HG03196 (cell line): ENCODE measurements around the gene SERPINB6.

Experiments used
- ATAC-seq: cut with Tn5 transposase; IDR thresholded peaks from one replicate; pipeline ENCODE4 v1.9.1; 2021; ENCODE audit not compliant: unreplicated experiment

Gene SERPINB6

DNA sequence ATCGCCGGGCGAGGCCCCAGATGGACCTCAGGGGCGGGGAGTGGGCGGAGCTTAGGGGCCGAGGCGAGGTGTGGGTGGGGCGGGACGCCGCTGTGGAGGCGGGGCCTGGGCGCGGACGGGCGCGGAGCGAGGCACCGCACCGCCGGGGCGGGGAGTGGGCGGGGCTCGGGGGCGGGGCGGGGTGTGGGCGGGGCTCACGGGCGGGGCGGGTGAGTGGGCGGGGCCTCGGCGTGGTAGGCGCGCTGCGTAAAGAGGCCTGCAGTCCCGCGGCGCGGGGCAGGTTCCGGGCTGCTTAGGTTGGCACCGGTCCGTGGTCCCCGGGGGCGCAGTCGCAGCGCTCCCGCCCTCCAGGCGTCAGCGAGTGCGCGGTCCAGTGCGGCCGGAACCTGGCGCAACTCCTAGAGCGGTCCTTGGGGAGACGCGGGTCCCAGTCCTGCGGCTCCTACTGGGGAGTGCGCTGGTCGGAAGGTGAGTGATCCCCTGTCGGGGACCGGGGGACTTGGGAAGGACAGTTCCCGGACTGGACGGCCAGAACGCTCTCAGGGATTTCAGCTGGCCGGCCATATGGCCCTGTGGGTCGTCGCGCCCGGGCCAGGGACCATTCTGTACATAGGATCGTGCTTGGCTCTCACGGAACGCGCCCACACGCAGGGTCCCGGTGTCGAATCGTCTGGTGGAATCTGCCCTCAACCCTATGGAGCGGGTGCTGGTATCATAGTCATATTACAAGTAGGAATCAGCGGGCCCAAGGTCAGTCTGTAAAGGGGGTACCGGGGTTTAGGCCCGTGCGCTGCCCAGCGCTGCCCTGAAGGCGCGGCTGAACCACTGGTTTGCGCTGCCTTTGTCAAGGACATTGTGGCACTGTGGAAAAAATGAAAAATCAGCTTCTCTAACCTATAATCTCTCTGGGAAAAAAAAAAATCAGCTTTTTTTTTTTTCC is 28.5 kb upstream of the SERPINB6 start, which contains the start of gene NQO2:
Gene NQO2 (plus strand): TSS at position 277 of the 940 bp plus-strand sequence. CDS start 6,659 bp downstream, outside the sequence.
- ATAC-seq, result peak; percentile 79

DNA sequence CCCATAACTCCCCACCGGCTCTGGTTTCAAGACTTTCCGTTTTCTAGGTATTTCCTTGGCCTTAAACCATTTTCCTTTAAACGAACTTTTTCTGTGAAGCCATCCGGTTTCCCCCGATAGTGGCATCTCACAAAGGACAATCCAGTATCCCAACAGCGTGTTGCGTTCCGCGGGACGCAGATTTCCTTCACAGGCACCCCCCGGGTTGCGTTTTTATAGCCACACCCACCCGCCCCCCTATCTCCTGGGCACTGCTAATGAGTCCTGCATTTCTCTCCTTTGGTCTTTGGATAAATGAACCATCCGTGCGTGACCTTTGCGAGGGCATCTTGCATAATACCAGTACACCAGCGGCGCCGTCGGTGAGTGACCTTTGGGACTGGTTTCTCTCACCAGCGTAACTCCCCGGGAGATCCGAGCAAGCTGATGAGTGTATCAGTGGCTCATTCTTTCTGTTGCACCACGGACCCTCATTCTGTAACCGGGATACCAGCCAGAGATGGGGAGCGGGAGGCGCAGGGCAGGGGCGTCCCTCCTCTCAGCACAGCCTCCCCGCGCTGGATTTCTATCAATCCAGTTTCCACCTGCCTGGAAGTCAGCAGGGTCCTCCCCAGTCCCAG is 27.7 kb upstream of the SERPINB6 start:
- ATAC-seq, result no peak

DNA sequence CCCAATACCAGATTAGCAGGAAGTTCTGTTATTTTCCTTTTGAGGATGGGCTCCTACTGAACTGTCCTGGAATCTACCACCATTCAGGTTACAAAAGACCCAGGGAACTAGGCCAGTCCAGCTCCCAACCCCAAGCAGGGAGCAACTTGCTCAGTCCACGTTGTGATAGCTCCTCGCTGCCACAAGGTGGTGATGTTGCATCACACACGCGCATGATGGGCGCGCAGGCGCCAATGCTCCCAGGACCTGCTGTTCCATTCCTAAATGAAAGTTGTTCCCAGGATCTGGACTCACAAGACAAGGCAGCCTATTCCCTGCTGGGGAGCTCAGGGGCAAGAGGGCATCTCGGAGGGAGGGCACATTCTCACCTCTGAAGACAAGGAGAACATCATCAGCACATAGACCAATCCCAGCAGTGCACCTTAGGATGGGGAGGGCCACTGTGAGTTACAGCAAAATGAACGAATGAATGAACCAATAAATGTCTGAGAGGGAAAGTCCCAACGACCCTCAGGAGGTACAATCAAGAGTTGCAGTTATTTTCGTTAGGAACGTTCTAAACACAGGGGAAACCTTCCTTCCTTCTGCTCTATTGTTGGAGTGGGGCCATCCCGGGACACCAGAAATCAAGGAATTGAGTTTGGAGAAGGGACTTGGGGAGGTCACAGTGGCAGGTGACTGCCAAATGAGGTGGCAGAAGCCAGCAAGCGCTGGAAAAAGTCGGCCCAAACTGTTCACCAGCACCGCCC is 27.1 kb upstream of the SERPINB6 start:
- peak; percentile 46 for ATAC-seq

DNA sequence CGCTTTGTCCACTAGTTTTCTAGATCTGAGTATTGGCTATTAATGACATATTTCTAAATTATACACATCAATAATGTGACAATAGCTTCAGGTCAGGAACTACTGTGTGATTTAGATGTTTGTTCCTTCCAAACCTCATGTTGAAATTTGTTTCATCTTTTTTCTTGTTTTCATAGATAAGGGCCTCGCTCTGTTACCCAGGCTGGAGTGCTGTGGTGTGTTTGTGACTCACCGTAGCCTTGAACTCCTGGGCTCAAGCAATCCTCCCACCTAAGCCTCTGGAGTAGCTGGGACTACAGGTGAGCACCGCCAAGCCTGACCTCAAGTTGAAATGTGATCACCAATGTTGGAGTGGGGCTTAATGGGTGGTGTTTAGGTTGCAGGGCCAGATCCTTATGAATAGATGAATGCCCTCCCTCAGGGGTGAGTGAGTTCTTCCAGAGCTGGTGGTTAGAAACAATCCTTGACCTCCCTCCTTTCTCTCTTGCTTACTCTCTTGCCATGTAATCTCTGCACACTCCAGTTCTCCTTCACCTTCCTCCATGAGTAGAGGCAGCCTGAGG is 22.5 kb upstream of the SERPINB6 start:
- ATAC-seq, result no peak

DNA sequence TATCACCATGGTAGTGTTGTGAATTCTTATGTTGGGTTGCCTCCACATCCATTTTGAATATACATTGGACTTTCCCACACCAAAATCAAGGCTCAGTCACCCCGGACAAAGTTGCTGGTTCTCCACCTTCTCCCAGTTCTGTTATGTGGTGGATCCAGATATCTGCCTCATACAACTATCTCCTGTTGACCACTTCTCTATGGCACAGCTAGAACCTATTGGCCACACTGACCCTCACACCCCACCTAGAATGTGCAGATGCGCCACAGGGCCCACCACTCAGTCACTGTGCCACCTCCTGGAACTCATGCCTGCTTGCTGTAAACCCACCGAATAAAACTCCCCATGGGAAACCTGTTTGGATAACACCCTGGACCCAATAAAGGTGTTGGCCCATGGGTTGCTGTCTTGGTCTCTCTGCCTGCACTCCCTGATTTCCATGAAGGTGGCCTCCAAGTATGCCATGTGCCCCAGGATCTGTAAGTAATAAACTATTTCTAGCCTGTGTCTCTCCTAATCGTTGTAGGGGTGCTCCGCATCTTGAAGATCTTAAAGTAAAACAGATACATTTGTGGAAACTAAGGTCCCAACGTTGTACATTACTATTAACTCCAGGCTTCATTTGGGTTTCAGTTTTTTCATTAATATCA is 21.1 kb upstream of the SERPINB6 start:
- no peak for ATAC-seq

DNA sequence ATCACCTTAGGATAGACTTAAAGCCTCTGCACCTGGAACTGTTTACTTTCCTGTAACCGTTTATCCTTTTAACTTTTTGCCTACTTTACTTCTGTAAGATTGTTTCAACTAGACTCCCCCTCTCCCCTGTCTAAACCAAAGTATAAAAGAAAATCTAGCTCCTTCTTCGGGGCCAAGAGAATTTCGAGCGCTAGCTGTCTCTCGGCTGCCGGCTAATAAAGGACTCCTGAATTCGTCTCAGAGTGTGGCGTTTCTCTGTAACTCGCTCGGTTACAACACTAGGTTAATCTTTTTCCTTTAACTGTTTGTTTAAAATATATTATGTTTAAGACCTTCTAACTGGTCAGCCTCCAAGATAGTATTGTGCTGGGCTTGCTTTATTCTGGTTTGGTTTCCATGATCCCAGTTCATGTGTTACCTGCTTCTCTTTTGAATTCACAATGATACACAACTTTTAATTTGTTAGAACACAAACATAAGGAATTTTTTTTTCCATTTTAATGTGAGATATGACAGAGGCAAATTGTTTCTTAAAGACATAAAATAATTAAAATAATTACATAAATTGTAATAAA is 19.7 kb upstream of the SERPINB6 start:
- no peak for ATAC-seq

DNA sequence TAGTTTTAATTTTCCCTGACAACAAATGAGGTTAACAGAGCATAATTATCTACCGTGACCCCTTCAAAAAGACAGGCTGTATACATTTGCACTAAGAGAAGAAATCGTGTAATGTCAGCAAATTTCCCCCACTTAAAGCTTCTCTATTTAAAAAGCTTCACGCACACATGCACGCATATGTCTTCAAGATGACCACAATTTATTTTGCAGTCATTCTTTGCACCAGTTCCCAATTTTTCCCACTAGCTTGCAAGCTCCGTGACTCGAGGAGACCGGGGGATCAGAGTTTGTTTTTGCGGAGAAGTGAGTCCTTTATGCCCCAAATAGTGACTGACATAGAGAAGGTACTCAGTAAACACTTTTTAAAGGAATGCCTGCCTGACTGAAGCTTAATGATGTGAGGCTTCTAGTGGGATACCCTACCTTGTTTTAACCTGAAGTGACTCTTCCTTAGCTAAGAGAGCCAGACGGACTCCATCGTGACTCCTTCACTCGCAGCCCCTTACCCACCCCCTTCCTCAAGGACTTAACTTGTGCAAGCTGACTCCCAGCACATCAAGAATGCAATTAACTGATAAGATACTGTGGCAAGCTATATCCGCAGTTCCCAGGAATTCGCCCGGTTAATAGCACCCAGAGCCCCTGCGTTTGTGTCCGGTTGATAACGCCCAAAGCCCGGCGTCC is 19.0 kb upstream of the SERPINB6 start:
- no peak for ATAC-seq

DNA sequence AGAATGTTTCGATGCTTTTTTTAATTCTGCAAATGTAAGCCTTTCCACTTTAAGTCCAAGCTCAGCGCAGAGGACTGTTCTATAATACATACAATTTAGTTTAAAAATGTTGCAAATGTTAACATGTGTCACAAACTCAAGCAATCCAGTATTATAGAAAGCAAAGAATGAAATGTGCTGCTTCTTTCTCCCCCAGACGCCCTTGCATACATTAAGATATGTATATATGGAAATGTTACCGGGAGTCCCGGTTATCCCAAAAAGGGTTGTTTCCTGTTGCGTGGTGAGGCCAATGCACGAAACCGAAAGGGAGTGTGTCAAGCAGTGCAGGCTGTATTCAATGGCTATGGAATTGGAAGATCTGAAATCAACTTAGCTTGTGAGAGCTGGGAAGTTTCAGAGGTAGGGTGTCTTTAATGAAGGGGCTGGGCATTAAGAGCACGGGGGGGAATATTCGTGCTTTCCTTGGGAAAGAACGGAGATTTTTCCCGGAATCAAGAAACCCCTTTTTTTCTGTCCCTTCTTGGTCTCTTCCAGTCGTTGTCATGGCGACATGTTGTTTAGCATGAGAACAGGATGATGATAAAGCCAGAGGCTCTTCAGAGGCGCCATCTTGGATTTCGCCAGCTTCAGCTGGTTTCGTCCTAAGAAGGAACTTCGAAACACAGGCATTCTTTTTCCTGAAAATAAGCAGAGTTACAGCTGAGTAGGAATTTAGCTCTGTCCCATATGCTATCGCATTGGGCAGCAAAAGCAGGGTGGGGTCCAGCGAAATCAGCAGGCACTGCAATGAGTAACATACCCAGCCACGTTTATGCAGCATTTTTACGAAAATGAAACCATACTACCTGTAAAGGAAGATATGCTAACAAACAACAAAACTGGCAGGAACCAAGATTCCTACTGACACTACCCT is 18.2 kb upstream of the SERPINB6 start:
- ATAC-seq, result peak; percentile 65

DNA sequence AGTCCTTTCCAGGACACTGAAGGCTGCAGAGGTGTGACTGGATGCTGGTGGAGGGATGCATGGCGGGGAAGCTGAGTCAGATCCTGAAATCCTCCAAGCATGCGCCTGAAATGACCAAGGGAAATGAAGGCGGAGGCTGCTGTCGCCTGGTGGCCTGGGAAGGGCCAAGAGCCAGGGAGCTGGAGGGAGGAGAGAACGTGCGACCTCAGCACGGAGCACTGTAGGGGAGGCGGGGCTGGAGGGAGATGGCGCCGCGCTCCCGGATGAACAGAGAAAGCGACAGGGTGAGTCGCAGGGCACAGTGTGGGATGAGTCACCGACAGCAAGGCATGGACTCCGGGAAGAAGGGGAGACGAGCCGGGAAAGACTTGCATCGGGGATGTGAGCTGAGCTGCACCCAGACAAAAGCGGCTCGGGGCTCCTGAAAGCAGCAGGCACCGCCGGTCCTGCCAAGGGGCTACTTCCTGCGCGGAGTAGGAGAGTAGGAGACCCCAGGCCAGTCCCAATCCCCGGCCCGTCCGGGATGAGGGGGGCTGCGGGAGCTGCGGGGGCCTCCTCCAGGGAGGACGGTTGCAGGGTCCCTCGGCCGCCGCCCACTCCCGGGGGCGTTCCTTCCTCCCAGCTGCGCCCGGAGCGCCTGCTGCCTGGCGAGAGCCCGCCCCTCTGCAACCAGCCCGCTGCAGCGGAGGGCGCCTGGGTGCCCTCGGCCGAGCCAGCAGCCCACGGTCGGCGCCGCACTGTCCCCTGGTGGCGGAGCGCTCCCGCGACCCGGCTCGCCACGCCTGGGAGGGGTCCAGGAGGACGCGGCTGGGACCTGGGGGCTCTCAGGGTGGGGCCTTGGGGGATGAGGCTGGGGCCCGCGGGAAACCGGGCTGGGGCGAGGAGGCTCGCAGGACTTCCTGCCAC is 17.3 kb upstream of the SERPINB6 start:
- ATAC-seq, result peak; percentile 59

DNA sequence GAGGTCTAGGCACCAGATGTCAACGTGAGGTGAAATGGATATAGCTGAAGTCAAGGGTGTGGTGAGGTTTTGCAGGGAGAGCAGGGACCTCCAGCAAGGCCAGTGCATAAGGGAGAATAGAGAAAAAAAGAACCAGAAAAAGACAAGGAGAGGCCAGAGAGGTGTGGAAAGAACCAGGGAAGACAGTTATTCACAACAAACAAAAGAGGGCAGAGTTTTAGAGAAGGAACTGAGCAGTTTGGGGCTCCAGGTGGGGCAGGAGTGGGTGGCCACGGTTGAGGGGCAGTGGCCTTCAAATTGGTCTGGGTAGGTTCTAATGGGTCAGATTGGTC is 16.7 kb upstream of the SERPINB6 start:
- no peak for ATAC-seq

DNA sequence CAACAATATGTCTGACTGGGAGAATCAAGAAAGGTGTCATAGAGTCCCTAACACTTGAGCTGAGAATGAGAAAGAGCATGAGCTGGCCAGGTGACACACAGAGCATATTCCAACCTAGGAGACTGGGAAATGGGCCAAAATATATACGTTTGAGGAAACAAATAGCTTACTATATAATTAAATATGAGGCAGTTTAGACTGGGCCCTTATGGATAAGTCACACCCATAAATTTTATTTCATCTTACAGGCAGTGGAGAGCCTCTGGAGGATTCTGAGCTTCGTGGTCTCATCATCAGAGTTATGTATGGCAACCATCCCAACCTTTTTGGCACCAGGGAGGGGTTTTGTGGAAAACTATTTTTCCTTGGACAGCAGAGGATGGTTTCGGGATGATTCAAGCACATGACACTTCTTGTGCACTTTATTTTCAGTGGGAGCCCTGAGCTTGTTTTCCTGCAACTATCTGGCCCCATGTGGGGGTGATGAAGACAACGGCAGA is 15.4 kb upstream of the SERPINB6 start:
- ATAC-seq, result no peak

DNA sequence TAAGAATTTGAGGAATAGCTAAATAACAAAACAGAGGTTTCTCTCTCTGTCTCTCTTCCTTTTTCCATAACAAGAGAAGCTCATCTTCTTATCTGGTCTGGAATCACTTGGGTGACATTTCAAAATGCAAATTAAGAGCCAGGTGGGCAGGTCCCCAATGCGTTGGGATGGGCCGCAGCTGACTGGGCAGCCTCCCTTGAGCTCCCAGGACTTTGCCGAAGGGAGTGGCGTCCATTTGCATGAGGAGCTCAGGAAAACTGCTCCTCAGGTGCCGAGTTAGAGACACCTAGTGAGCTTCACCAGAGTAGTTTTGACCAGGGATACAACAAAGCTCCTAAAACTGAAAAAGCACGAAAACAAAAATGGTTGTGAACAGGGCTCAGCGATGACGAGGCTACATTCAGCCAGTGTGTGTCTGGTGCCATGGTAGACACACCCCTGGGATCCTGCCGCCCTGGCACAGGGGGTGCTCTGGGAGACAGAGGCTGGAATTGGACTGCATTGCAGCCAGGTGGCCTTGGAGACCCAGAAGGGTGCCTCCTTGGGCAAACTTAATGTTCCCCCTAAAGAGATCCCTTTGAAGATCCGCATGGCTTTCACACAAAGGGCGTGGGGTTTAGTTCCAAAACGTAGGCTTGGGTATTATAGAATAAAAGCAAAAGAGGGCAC is 13.5 kb upstream of the SERPINB6 start:
- no peak for ATAC-seq

DNA sequence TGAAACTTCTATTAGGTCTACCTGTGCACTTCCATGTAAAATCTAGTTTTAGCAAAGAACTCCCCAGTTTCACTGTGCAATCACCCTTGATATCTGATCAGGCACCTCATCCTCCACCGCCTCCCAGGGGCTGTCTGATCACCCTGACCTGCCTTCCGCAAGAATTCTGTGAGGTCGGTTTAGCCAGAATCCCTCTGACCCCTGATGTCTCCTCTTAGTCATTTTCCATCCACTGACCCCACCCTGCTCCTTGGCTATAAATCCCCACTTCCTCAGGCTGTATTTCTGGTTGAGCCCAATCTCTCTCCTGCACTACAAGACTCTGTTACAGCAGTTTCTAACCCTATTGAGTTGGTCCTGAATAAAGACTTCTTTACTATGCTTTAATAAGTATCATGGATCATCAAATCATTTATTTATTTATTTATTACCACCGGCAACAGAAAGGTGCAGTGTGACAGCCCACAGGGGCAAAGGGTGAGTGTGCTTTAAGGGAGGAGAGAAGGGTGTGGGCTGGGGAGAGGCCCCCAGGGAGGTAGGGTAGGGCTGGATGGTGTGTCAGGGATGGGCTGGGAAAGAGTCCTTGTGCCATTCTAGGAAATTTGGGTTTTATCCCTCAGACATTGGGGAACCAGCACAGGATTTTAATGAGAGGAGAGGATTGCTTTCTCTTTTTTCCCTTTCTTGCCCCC is 11.2 kb upstream of the SERPINB6 start:
- no peak for ATAC-seq

DNA sequence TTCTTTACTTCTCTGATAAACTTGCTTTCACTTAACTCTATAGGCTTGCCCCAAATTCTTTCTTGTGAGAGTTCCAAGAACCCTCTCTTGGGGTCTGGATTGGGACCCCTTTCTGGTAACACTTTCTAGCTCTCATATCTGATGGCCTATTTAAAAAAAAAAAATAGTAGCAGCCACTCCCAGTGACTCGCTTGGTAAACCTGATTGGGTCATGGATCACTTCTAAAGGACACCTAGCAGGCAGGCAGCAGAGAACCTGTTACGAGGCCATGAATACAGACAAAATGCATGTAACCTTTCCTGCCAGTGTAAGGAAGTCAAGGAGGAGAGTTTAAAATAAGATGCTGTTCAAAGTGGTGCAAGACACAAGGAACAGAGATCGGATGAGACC is 9.1 kb upstream of the SERPINB6 start:
- ATAC-seq, result no peak

DNA sequence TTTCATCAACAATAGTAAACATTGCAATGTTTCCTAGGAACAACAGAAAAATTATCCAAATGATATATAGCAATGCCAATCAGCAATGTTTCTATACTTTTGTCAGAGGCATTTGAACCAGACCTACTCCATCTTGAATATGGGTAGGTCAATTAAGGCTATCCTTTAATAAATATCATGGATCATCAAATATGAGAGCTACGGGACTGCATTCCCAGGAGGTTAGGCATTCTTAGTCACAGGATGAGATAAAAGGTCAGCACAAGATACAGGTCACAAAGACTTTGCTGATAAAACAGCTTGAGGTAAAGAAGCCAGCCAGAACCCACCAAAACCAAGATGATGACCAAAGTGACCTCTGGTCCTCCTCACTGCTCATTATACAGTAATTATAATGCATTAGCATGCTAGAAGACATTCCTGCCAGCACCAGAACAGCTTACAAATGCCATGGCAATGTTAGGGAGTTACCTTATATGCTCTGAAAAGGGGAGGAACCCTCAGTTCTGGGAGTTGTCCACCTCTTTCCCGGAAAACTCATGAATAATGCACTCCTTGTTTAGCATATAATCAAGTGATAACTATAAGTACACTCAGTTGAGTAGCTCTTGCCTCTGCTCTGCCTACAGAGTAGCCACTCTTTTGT is 8.6 kb upstream of the SERPINB6 start:
- ATAC-seq, result no peak

DNA sequence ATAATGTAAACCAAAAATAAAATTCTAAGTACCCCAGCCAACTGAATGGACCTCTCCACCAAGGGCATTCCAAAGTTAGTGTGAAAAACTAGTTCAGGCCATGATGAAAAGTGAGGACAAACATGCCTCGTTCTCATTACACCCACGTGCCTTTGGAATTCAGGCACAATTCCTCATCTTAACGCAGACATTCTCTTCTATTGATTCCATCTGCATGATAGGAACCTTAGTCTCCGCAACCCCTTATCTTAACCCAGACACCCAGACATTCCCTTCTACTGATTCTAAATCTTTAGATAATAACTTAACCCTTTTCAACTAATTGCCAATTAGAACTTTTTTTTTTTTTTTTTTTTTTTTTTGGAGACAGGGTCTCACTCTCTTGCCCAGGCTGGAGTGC is 7.6 kb upstream of the SERPINB6 start:
- ATAC-seq, result no peak
